Astrocyte (in vitro differentiated cells and primary cell): ENCODE results near the gene PLEKHM2. TPM values are rescaled to one million over a fixed set of nuclear protein-coding genes. Genes with fewer than 3 reads are reported as not detected.

ENCODE experiments used
- DNase-seq: peaks from one replicate; pipeline ENCODE4 v3.0.0-alpha.2; 2010; ENCODE audit warnings: low read depth
- FAIRE-seq: peaks from 2 replicates; lab custom pipeline; 2011; peaks lifted over from hg19 to GRCh38; lab: Jason Lieb, UNC
- H2AFZ ChIP-seq: 2 replicates; pipeline ENCODE4 v1.6.0; 2012; ENCODE audit warnings: low read depth, low read length, inconsistent platforms
- H3K27ac ChIP-seq: 2 replicates; pipeline ENCODE4 v1.5.1; 2011; ENCODE audit warnings: low read depth, low read length, inconsistent platforms
- H3K27me3 ChIP-seq: 2 replicates; pipeline ENCODE4 v1.6.0; 2011; ENCODE audit warnings: low read length, inconsistent platforms; ENCODE audit not compliant: insufficient read depth
- H3K36me3 ChIP-seq: 2 replicates; pipeline ENCODE4 v1.5.1; 2011; ENCODE audit warnings: low read length, inconsistent platforms; ENCODE audit not compliant: insufficient read depth
- H3K4me1 ChIP-seq: 2 replicates; pipeline ENCODE4 v1.5.1; 2011; ENCODE audit warnings: low read length, inconsistent platforms; ENCODE audit not compliant: insufficient read depth
- H3K4me2 ChIP-seq: 2 replicates; pipeline ENCODE4 v1.6.0; 2012; ENCODE audit warnings: low read length, inconsistent platforms
- H3K4me3 ChIP-seq: 2 replicates; pipeline ENCODE4 v1.5.1; 2011; ENCODE audit warnings: low read depth, mild to moderate bottlenecking, low read length, inconsistent platforms; ENCODE audit not compliant: insufficient read depth
- H3K79me2 ChIP-seq: 2 replicates; pipeline ENCODE4 v1.6.0; 2012; ENCODE audit warnings: mild to moderate bottlenecking, low read length, inconsistent platforms; ENCODE audit not compliant: insufficient read depth
- H3K9ac ChIP-seq: 2 replicates; pipeline ENCODE4 v1.6.0; 2012; ENCODE audit warnings: mild to moderate bottlenecking, low read length, inconsistent platforms
- H3K9me3 ChIP-seq: 2 replicates; pipeline ENCODE4 v1.5.1; 2012; ENCODE audit warnings: low read depth, mild to moderate bottlenecking, low read length, inconsistent platforms; ENCODE audit not compliant: insufficient read depth
- H4K20me1 ChIP-seq: 2 replicates; pipeline ENCODE4 v1.6.0; 2012; ENCODE audit warnings: low read length, inconsistent platforms; ENCODE audit not compliant: insufficient read depth
- H3K27ac Mint-ChIP-seq: one replicate; pipeline ENCODE4 v1.8.0; 2021; ENCODE audit warnings: mild to moderate bottlenecking, mixed read lengths; ENCODE audit not compliant: unreplicated experiment
- H3K27me3 Mint-ChIP-seq: one replicate; pipeline ENCODE4 v1.8.0; 2021; ENCODE audit warnings: low read depth, mixed read lengths; ENCODE audit not compliant: unreplicated experiment
- H3K36me3 Mint-ChIP-seq: one replicate; pipeline ENCODE4 v1.8.0; 2021; ENCODE audit warnings: low read depth, mixed read lengths; ENCODE audit not compliant: unreplicated experiment
- H3K4me1 Mint-ChIP-seq: one replicate; pipeline ENCODE4 v1.8.0; 2021; ENCODE audit warnings: low read depth, mixed read lengths; ENCODE audit not compliant: unreplicated experiment
- H3K4me3 Mint-ChIP-seq: one replicate; pipeline ENCODE4 v1.8.0; 2021; ENCODE audit warnings: mild to moderate bottlenecking, moderate library complexity, mixed read lengths; ENCODE audit not compliant: unreplicated experiment
- H3K9me3 Mint-ChIP-seq: one replicate; pipeline ENCODE4 v1.8.0; 2021; ENCODE audit warnings: mild to moderate bottlenecking, mixed read lengths; ENCODE audit not compliant: unreplicated experiment
- EZH2 ChIP-seq: IDR thresholded peaks from 2 replicates; pipeline ENCODE4 v1.6.1; 2012; ENCODE audit warnings: mild to moderate bottlenecking, low read length, inconsistent platforms; ENCODE audit not compliant: insufficient read depth
- total RNA-seq: library from RNA; stranded (reverse); gene quantifications from 2 replicates; pipeline ENCODE4 v1.2.1, GENCODE V29; 2021
- TF ChIP-seq, protein P1 (sequence below): IDR thresholded peaks from 2 replicates; pipeline ENCODE4 v1.5.1; 2011; ENCODE audit warnings: low read depth, mild to moderate bottlenecking, inconsistent platforms, low read length, moderate library complexity; ENCODE audit not compliant: insufficient read depth

Gene PLEKHM2
- total RNA-seq, 1 donor from 2014 or later, result 48.3 TPM

GRCh38 chr1:15727866-15728534, 43.9 kb downstream of the PLEKHM2 start:
- Histone ChIP-seq H4K20me1 (peaks cover 3% of the 10 kb centered on the region), H3K27me3 (no peaks in the 10 kb centered on the region), H3K4me3 (no peak overlapping the region), H3K4me1 (no peaks in the 10 kb centered on the region), H3K79me2 (no peaks in the 10 kb centered on the region), H3K4me2 (no peak overlapping the region), H3K9ac (no peak overlapping the region), H3K27ac (no peak overlapping the region), H2AFZ (no peak overlapping the region), H3K9me3 (no peaks in the 10 kb centered on the region), H3K36me3 (no peaks in the 10 kb centered on the region)
- H3K9me3 Mint-ChIP-seq, result no peaks in the 10 kb centered on the region
- no peaks in the 10 kb centered on the region for H3K27me3 Mint-ChIP-seq
- no peak overlapping the region for H3K4me3 Mint-ChIP-seq
- FAIRE-seq (no peak), DNase-seq (no peak)
- TF ChIP-seq EZH2, result no peak
- TF ChIP-seq, protein P1, sequence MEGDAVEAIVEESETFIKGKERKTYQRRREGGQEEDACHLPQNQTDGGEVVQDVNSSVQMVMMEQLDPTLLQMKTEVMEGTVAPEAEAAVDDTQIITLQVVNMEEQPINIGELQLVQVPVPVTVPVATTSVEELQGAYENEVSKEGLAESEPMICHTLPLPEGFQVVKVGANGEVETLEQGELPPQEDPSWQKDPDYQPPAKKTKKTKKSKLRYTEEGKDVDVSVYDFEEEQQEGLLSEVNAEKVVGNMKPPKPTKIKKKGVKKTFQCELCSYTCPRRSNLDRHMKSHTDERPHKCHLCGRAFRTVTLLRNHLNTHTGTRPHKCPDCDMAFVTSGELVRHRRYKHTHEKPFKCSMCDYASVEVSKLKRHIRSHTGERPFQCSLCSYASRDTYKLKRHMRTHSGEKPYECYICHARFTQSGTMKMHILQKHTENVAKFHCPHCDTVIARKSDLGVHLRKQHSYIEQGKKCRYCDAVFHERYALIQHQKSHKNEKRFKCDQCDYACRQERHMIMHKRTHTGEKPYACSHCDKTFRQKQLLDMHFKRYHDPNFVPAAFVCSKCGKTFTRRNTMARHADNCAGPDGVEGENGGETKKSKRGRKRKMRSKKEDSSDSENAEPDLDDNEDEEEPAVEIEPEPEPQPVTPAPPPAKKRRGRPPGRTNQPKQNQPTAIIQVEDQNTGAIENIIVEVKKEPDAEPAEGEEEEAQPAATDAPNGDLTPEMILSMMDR, result no peak
- H3K36me3 Mint-ChIP-seq, result peaks cover 22% of the 10 kb centered on the region
- H3K27ac Mint-ChIP-seq, result no peak overlapping the region
- H3K4me1 Mint-ChIP-seq, result peaks cover 1% of the 10 kb centered on the region

- no peak for FAIRE-seq
- DNase-seq, result no peak
- TF ChIP-seq EZH2, result no peak
- TF ChIP-seq, protein P1, result no peak
- Mint-ChIP-seq H3K27me3 (no peaks in the 10 kb centered on the region), H3K36me3 (peaks cover 23% of the 10 kb centered on the region), H3K9me3 (no peaks in the 10 kb centered on the region), H3K4me1 (peaks cover 1% of the 10 kb centered on the region), H3K4me3 (no peak overlapping the region), H3K27ac (no peak overlapping the region)
- no peak overlapping the region for H3K4me3 ChIP-seq
- no peaks in the 10 kb centered on the region for H3K79me2 ChIP-seq
- no peak overlapping the region for H3K27ac ChIP-seq
- H4K20me1 ChIP-seq, result peaks cover 3% of the 10 kb centered on the region
- H3K4me2 ChIP-seq, result no peak overlapping the region
- H3K4me1 ChIP-seq, result no peaks in the 10 kb centered on the region
- no peaks in the 10 kb centered on the region for H3K36me3 ChIP-seq
- no peaks in the 10 kb centered on the region for H3K9me3 ChIP-seq
- H2AFZ ChIP-seq, result no peak overlapping the region
- no peak overlapping the region for H3K9ac ChIP-seq
- H3K27me3 ChIP-seq, result no peaks in the 10 kb centered on the region
Measured at GRCh38 chr1:15728937-15729657, 45.0 kb downstream of the PLEKHM2 start.

- no peak overlapping the region for H3K4me3 Mint-ChIP-seq
- H3K9me3 Mint-ChIP-seq, result no peaks in the 10 kb centered on the region
- H3K27me3 ChIP-seq, result no peaks in the 10 kb centered on the region
- H3K27me3 Mint-ChIP-seq, result no peaks in the 10 kb centered on the region
- FAIRE-seq (no peak), DNase-seq (no peak)
- H3K27ac Mint-ChIP-seq, result no peak overlapping the region
- H3K36me3 ChIP-seq, result no peaks in the 10 kb centered on the region
- H3K9ac ChIP-seq, result no peak overlapping the region
- H4K20me1 ChIP-seq, result peaks cover 3% of the 10 kb centered on the region
- no peaks in the 10 kb centered on the region for H3K4me1 ChIP-seq
- H3K79me2 ChIP-seq, result no peaks in the 10 kb centered on the region
- H3K4me1 Mint-ChIP-seq, result peaks cover 1% of the 10 kb centered on the region
- H3K27ac ChIP-seq, result no peak overlapping the region
- no peaks in the 10 kb centered on the region for H3K9me3 ChIP-seq
- H3K4me2 ChIP-seq, result no peak overlapping the region
- peaks cover 20% of the 10 kb centered on the region for H3K36me3 Mint-ChIP-seq
- no peak overlapping the region for H2AFZ ChIP-seq
- H3K4me3 ChIP-seq, result no peak overlapping the region
- no peak for TF ChIP-seq EZH2
- TF ChIP-seq, protein P1, result no peak
Measured at GRCh38 chr1:15730423-15730822, 46.3 kb downstream of the PLEKHM2 start.
